ENCODE data around the gene EXOC3L4.

EXOC3L4 gene

GRCh38 chr14:103107455-103107854 lies 12.9 kb downstream of the EXOC3L4 start:
- no peaks in the 10 kb centered on the region for H3K36me3 Mint-ChIP-seq (ENCODE audit: low read depth)
- H3K9me3 Mint-ChIP-seq: no peaks in the 10 kb centered on the region
- peaks cover 45% of the 10 kb centered on the region for H3K4me1 Mint-ChIP-seq
- no peak for DNase-seq
- no peak overlapping the region for H3K27ac Mint-ChIP-seq
- no peak for TF ChIP-seq CTCF (IDR thresholded peaks at IDR 0.05)
- H3K4me3 Mint-ChIP-seq: no peak overlapping the region
- H3K27me3 Mint-ChIP-seq (ENCODE audit: low read depth, poor library complexity): peaks cover 35% of the 10 kb centered on the region

DNA sequence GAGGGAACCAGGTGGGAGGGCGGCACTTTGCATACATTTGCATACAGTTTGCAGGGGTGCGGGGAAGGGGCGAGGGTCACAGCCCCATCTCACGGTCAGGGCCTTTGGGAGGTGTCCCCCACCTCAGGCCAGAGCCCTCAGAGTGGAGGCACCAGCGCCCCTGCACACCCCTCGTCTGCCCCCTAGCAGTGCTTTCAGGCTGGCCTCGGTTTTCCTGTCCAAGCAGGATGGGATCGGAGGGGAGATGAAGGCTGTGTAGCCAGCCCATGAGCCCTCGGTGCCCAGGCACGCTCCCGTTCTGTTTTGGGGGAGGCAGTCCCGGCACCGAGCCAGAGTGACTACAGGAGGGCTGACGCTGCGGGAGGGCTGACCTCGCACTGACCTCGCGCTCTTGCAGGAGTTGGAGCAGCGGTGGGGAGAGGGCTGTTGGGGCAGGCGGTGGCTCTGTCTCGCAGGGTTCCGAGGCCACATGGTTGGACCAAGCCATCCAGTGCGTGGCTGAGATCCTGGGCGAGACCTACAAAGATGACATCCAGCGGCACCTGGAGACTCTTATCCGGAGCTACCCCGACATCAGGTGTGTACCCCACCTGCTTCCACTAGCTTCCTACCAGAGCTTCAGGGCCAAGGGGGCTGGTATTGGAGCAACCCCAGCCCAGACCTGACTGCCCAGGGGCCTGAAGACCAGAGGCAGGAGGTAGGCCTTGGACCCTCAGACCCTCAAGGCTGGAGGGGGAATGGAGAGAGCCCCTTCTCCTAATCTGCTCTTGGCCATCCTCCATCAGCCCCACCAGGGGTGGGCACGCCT lies 13.6 kb downstream of the EXOC3L4 start:
- no peak for DNase-seq
- peaks cover 51% of the 10 kb centered on the region for H3K4me1 Mint-ChIP-seq
- no peak overlapping the region for H3K27ac Mint-ChIP-seq
- peaks cover 32% of the 10 kb centered on the region for H3K27me3 Mint-ChIP-seq (ENCODE audit: low read depth, poor library complexity)
- H3K36me3 Mint-ChIP-seq (ENCODE audit: low read depth): no peaks in the 10 kb centered on the region
- TF ChIP-seq CTCF (IDR thresholded peaks at IDR 0.05): no peak
- no peaks in the 10 kb centered on the region for H3K9me3 Mint-ChIP-seq
- H3K4me3 Mint-ChIP-seq: no peak overlapping the region

DNA sequence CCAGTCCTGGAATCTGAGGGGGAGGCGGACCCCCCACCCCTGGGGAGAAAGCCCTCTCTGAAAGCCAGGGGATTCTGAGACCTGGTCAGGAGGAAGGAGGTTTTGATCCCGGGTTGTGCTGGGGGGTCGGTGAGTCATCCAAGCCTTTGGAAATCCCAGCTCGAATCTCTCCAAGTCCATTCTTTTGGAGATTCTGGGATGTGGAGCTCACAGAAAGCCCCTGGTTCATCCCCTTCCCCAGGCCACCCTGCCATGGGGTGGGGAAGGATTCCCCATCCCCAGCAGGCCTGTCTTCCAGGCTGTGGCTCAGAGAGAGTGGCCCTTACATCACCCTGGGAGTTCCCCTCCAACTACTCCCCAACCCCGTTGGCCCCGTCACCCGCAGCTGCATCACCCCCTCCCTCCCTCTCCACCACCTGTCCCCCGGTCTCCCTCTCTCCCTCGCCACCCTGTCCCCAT lies 14.3 kb downstream of the EXOC3L4 start:
- Mint-ChIP-seq H3K4me1 (peaks cover 50% of the 10 kb centered on the region), H3K4me3 (no peak overlapping the region), H3K27me3 (ENCODE audit: low read depth, poor library complexity) (peaks cover 26% of the 10 kb centered on the region), H3K27ac (no peak overlapping the region), H3K9me3 (no peaks in the 10 kb centered on the region), H3K36me3 (ENCODE audit: low read depth) (no peaks in the 10 kb centered on the region)
- no peak for DNase-seq
- no peak for TF ChIP-seq CTCF (IDR thresholded peaks at IDR 0.05)

DNA sequence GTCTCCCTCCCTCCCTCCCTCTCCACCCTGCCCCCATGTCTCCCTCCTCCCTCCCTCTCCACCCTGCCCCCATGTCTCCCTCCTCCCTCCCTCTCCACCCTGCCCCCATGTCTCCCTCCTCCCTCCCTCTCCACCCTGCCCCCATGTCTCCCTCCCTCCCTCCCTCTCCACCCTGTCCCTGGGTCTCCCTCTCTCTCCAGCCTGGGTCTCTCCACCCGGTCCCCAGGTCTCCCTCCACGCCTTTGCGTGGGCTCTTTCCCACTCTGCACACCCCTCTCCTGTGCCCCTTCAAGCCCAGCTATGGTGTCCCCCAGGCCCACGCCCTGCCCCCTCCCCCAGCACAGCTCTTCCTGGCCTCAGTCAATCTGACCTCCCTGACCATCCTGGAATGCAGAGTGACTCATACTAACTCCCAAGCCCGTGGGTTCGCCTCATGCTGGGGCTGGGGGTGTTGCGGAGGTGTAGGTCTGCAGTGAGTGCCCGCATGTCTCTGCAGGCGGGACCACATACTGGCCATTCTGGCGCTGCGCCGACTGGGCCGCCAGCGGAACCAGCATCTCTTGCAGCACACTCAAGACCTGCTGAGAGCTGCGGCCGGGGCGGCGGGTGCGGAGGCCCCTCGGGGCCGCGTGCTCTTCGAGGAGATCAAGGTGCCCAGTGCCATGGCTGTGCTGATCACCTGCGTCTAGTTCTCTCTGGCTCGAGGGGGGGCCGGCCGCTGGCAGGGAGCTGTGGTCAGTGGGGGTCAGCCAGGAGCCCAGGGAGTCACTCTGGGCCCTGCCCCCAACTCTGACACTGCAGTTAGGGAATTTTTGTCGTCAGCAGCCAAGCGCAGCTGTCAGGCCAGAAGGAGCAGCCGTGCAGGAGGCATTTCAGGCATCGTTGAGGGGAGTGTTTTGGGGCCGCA lies 15.3 kb downstream of the EXOC3L4 start:
- Mint-ChIP-seq H3K9me3 (no peaks in the 10 kb centered on the region), H3K27me3 (ENCODE audit: low read depth, poor library complexity) (peaks cover 23% of the 10 kb centered on the region), H3K4me1 (peaks cover 55% of the 10 kb centered on the region), H3K4me3 (peak overlapping the region; percentile 60), H3K27ac (no peak overlapping the region), H3K36me3 (ENCODE audit: low read depth) (no peaks in the 10 kb centered on the region)
- TF ChIP-seq CTCF (IDR thresholded peaks at IDR 0.05): no peak
- DNase-seq: peak; percentile 42

DNA sequence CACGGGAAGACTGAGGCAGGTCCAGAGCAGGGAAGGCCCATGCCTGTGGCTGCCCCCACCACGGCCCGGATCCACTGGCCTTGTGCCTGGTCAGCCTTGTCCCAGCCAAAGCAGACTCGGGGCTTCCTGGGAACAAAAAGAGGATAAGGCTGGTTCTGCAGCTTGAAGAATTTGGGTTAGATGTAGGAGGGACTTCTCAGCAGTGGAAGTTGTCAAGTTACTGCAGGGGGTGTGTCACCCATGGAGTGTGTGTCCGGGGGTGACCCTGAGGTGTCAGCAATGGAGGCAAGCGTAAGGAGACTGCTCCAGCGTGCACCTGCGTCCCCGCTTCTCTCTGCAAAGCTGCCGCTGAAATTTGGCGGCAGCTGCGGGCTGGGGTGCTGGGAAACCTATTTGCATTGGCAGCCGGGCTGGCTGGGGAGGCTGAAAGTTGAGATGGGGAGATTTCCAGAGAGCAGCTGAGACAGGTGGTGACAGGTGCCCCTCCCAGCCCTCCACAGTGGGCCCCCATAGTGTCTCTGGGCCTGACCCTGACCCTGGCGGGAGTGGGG lies 16.2 kb downstream of the EXOC3L4 start:
- no peak overlapping the region for H3K27ac Mint-ChIP-seq
- no peak for TF ChIP-seq CTCF (IDR thresholded peaks at IDR 0.05)

More for the DNA sequence above, 16.2 kb downstream of the EXOC3L4 start:
- H3K4me3 Mint-ChIP-seq: peak overlapping the region; percentile 60
- no peaks in the 10 kb centered on the region for H3K36me3 Mint-ChIP-seq (ENCODE audit: low read depth)
- peaks cover 14% of the 10 kb centered on the region for H3K27me3 Mint-ChIP-seq (ENCODE audit: low read depth, poor library complexity)
- no peaks in the 10 kb centered on the region for H3K9me3 Mint-ChIP-seq
- H3K4me1 Mint-ChIP-seq: peaks cover 48% of the 10 kb centered on the region
- no peak for DNase-seq
